22Rv1 (cell line): ENCODE data around the gene COX6B1.
A peak's percentile ranks its signal among the peaks of the same experiment; 100 is the strongest.
"Not testable (repeated sequence)": the region's sequence is repeated elsewhere in the genome, so short reads cannot be mapped to it uniquely, and the experiment has no call there.

ENCODE experiments used
- H3K27ac ChIP-seq: fragments of 450-650 bp; 2 replicates; pipeline ENCODE4 v1.5.1; 2017
- CTCF ChIP-seq: fragments of 450-650 bp; IDR thresholded peaks from 2 replicates; pipeline ENCODE4 v1.5.1; 2017; ENCODE audit warnings: mild to moderate bottlenecking
- ZFX ChIP-seq: fragments of 450-650 bp; IDR thresholded peaks from 2 replicates; pipeline ENCODE4 v1.6.1; 2017; ENCODE audit warnings: antibody characterized with exemption, borderline replicate concordance

The COX6B1 gene

DNA sequence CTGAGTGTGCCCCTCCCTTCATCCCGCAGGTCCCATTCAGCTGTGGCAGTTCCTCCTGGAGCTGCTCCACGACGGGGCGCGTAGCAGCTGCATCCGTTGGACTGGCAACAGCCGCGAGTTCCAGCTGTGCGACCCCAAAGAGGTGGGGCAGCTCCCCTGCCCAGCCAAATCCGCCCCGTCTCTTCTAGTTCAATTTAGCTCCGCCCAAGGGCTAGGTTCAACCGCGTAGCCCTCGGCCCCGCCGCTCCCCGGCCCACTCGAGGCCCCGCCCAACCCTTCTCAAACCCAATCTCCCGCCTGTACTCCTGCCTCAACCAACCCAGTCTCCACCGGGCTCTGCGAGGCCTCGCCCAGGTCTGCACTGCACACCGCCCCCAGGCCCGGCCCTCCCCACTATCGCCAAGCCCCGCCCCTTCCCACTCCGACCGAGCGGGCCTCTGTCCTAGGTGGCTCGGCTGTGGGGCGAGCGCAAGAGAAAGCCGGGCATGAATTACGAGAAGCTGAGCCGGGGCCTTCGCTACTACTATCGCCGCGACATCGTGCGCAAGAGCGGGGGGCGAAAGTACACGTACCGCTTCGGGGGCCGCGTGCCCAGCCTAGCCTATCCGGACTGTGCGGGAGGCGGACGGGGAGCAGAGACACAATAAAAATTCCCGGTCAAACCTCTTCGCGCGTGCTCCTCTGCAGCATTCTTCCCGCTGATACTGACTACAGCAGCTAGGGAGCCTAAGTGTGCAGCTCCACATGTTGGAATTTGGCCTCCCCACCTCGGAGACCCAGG is 3.7 kb upstream of the COX6B1 start:
- TF ChIP-seq ZFX = no peak
- peak overlapping the region; percentile 91 for H3K27ac ChIP-seq

- TF ChIP-seq CTCF (no peak), ZFX (no peak)
- H3K27ac ChIP-seq = peak overlapping the region; percentile 91
Measured at GRCh38 chr19:35644987-35645679, 3.0 kb upstream of the COX6B1 start.

- TF ChIP-seq ZFX (no peak), CTCF (no peak)
- H3K27ac ChIP-seq = peak overlapping the region; percentile 91
Measured at GRCh38 chr19:35645680-35646511, 2.2 kb upstream of the COX6B1 start.

DNA sequence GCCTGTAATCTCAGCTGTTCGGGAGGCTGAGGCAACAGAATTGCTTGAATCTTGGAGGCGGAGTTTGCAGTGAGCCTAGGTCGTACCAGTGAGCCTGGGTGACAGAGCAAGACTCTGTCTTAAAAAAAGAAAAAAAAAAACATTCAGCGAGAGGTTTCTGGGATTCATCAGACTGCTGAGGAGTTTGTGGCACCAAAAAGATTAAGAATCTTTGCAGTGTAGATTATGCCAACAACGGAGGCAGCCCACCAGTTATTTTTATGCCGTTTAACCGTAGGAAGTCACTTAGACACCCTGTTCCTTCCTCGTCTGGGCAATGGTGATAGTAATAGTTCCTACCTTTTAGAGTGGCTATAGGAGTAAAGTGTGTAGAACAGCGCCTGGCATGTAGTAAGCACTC is 2.5 kb downstream of the COX6B1 start:
- no peak overlapping the region for H3K27ac ChIP-seq
- TF ChIP-seq CTCF (no peak), ZFX (no peak)

- not testable (repeated sequence) for H3K27ac ChIP-seq
Measured at GRCh38 chr19:35654828-35655227, 6.7 kb downstream of the COX6B1 start.

DNA sequence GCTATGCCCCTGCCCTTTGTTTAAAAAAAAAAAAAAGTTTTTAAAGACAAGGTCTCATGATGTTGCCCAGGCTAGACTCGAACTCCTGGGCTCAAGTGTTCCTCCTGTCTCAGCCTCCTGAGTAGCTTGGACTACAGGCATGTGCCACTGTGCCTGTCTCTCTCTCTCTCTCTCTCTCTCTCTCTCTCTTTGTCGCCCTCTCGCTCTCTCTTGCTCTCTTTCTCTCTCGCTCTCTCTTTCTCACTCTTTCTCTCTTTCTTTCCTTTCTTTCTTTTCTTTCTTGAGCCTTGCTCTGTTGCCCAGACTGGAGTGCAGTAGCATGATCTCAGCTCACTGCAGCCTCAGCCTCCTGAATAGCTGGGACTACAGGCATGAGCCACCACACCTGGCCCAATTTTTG is 7.5 kb downstream of the COX6B1 start:
- TF ChIP-seq CTCF (no peak), ZFX (no peak)
- H3K27ac ChIP-seq = no peak overlapping the region

DNA sequence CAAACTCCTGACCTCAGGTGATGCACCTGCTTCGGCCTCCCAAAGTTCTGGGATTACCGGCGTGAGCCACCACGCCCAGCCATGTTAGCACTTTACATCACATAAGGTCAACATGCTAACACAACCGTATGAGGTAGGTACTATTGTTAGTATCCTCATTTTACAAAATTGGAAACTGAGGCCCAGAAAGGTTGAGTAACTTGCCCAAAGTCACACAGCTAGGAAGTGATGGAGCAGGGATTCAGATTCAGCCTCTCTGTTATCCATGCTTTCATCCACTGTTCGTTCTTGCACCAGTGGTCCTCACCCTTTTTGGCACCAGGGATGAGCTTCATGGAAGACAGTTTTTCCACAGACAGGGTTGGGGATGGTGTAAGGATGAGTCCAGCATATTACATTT is 8.6 kb downstream of the COX6B1 start:
- H3K27ac ChIP-seq = no peak overlapping the region
- TF ChIP-seq ZFX (no peak), CTCF (no peak)
